NCI-H524 treated with DMSO at 0.1 percent for 48 hours (cell line): Measurements from ENCODE around the gene SLC25A26.
"Not testable (repeated sequence)": the region's sequence is repeated elsewhere in the genome, so short reads cannot be mapped to it uniquely, and the experiment has no call there.

Experiments
- DNase-seq: peaks from one replicate; lab custom pipeline; 2025; lab: John Stamatoyannopoulos, UW

The SLC25A26 gene

GRCh38 chr3:66410976-66411375 lies 190.2 kb downstream of the SLC25A26 start:
- no peak for DNase-seq

- no peak for DNase-seq
Observed at GRCh38 chr3:66411474-66411873, 190.7 kb downstream of the SLC25A26 start.

- no peak for DNase-seq
Observed at GRCh38 chr3:66411961-66412887, 191.4 kb downstream of the SLC25A26 start.

GRCh38 chr3:66413151-66413751 lies 192.4 kb downstream of the SLC25A26 start:
- DNase-seq = no peak

GRCh38 chr3:66414846-66415245 lies 194.0 kb downstream of the SLC25A26 start:
- no peak for DNase-seq

- no peak for DNase-seq
Observed at GRCh38 chr3:66415867-66416428, 195.1 kb downstream of the SLC25A26 start.

- DNase-seq = no peak
Observed at GRCh38 chr3:66416556-66417304, 195.9 kb downstream of the SLC25A26 start.

- DNase-seq = no peak
Observed at GRCh38 chr3:66418475-66418931, 197.7 kb downstream of the SLC25A26 start.

- no peak for DNase-seq
Observed at GRCh38 chr3:66419036-66419435, 198.2 kb downstream of the SLC25A26 start.

- not testable (repeated sequence) for DNase-seq
Observed at GRCh38 chr3:66421144-66421543, 200.3 kb downstream of the SLC25A26 start.

- not testable (repeated sequence) for DNase-seq
Observed at GRCh38 chr3:66421893-66422292, 201.1 kb downstream of the SLC25A26 start.

- no peak for DNase-seq
Observed at GRCh38 chr3:66423791-66424190, 203.0 kb downstream of the SLC25A26 start.

GRCh38 chr3:66425032-66425431 lies 204.2 kb downstream of the SLC25A26 start:
- DNase-seq = no peak

- no peak for DNase-seq
Observed at GRCh38 chr3:66425576-66426114, 204.8 kb downstream of the SLC25A26 start.

- no peak for DNase-seq
Observed at GRCh38 chr3:66426135-66426534, 205.3 kb downstream of the SLC25A26 start.

GRCh38 chr3:66427352-66427751 lies 206.6 kb downstream of the SLC25A26 start:
- DNase-seq = no peak

GRCh38 chr3:66427951-66428474 lies 207.2 kb downstream of the SLC25A26 start:
- no peak for DNase-seq
